Activated CD8-positive, alpha-beta T cell treated with anti-CD3 and anti-CD28 coated beads, Interleukin-2, amount 10 ng/mL, durations not matched to agents 7 days and 5 days (primary cell): ENCODE data around the gene CFAP57. TPM values are rescaled to one million over a fixed set of nuclear protein-coding genes. Genes with fewer than 3 reads are reported as not detected.
A peak's percentile ranks its signal among the peaks of the same experiment; 100 is the strongest.
"Not testable (repeated sequence)": the region's sequence is repeated elsewhere in the genome, so short reads cannot be mapped to it uniquely, and the experiment has no call there.

Source experiments
- ATAC-seq: fragments of 150-1000 bp; cut with Tn5 transposase; one replicate; pipeline ENCODE4 v1.10.0; 2021; ENCODE audit warnings: moderate library complexity
- CTCF ChIA-PET: fragments of 350-600 bp; sonication (Branson Sonifier 250); formaldehyde crosslinking; loops from one replicate; lab custom pipeline; 2021; ENCODE audit warnings: antibody characterized with exemption; lab: Charles Lee
- POLR2A ChIA-PET: fragments of 350-600 bp; sonication (Branson Sonifier 250); formaldehyde crosslinking; loops from one replicate; lab custom pipeline; 2021; ENCODE audit warnings: antibody characterized with exemption; lab: Charles Lee
- DNase-seq: peaks from one replicate; pipeline ENCODE4 v3.0.0-alpha.2; 2020
- H3K27ac Mint-ChIP-seq: one replicate; pipeline ENCODE4 v1.8.0; 2021; ENCODE audit warnings: mild to moderate bottlenecking, mixed read lengths
- H3K27me3 Mint-ChIP-seq: one replicate; pipeline ENCODE4 v1.8.0; 2021; ENCODE audit warnings: low read depth, mixed read lengths
- H3K36me3 Mint-ChIP-seq: one replicate; pipeline ENCODE4 v1.8.0; 2021; ENCODE audit warnings: low read depth, mixed read lengths
- H3K4me1 Mint-ChIP-seq: one replicate; pipeline ENCODE4 v1.8.0; 2021; ENCODE audit warnings: low read depth, mixed read lengths
- H3K4me3 Mint-ChIP-seq: one replicate; pipeline ENCODE4 v1.8.0; 2021; ENCODE audit warnings: mild to moderate bottlenecking, mixed read lengths
- H3K9me3 Mint-ChIP-seq: one replicate; pipeline ENCODE4 v1.8.0; 2022; ENCODE audit warnings: mixed read lengths; ENCODE audit not compliant: insufficient read depth
- total RNA-seq, 2 experiments: library from RNA; stranded (reverse); gene quantifications; one replicate each; pipeline ENCODE4 v1.2.3, GENCODE V29; 2021

CFAP57 gene
- not detected for total RNA-seq

DNA sequence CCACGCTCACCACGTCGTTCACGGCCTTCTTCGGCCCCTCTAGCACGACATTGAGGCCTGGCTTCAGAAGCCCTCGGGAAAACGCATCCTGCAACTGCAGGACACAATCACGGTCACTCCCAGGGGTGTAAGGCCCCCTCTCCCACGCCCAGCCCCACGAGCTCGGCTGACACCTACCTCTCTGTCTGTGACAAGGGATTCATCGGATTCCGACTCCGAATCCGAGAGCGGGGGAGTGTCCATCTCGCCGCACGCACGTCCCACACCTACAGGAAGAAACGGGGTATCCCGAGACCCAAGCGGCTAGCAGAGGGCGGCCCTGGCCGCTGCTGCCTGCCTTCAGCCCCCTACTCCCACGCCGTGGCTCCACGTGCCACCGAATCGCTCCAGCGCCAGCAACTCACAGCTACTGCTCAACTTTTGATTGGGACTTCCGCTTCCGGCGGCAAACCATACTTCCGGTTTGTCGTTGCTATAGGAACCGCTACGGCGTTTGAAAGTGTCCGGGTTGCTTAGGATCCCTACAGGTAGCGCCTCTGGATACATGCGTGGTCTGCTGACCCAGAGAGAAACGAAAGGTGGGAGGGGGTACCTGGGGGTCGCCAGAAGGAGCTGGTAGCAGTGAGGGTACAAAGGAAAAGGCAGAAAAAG lies at the start of gene CFAP57, which contains the start of gene EBNA1BP2:
TSS of gene CFAP57 (plus strand) at position 455 of the 651 bp plus-strand sequence. CDS start 424 bp downstream, outside the sequence.
TSS of gene EBNA1BP2 (minus strand) at position 415 of the 651 bp plus-strand sequence. CDS start at position 243, 172 bp downstream.
- POLR2A ChIA-PET: interaction anchor here (0.7 to 0.9 kb wide), 4 partner anchors 186 to 249 kb away, joined by 3 to 4 read pairs (median 3); no protein-coding TSS in a partner anchor
- peak within 1 kb of the TSS; percentile 88 for H3K27ac Mint-ChIP-seq
- peaks cover 41% of the 10 kb centered on the region for H3K36me3 Mint-ChIP-seq
- peak; percentile 95 for DNase-seq
- CTCF ChIA-PET: interaction anchor here (1.2 to 1.3 kb wide), 2 partner anchors 98 to 715 kb away, joined by 3 to 5 read pairs; no protein-coding TSS in a partner anchor
- peaks cover 30% of the 10 kb centered on the region for H3K4me1 Mint-ChIP-seq
- ATAC-seq: peak; percentile 92
- no peaks in the 10 kb centered on the region for H3K9me3 Mint-ChIP-seq
- H3K27me3 Mint-ChIP-seq: peaks cover 24% of the 10 kb centered on the region
- peak within 1 kb of the TSS; percentile 92 for H3K4me3 Mint-ChIP-seq

DNA sequence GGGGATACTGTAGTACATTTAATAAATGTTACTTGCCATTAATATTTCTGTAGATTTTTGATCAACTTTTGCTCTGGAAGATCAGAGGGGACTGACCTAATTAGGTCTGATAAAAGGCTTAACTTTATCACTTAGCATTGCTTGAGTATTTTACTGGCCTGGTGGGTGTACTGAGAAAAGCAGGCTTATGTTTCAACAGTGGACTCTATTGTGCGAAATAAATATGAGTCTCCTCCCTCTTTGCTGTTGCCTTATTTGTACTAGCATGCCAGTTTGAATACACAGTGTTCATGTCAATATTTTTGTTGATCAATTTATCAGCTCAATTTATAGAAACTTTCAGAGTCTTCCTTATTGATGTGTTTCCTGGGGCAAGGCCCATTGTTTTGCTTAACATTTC lies 49.1 kb upstream of the CFAP57 start:
- DNase-seq: no peak
- Mint-ChIP-seq H3K27ac (no peak overlapping the region), H3K36me3 (no peaks in the 10 kb centered on the region), H3K4me1 (no peaks in the 10 kb centered on the region), H3K9me3 (no peaks in the 10 kb centered on the region), H3K4me3 (no peak overlapping the region), H3K27me3 (peaks cover 15% of the 10 kb centered on the region)
- CTCF ChIA-PET: no interaction called here
- POLR2A ChIA-PET: no interaction called here
- no peak for ATAC-seq

DNA sequence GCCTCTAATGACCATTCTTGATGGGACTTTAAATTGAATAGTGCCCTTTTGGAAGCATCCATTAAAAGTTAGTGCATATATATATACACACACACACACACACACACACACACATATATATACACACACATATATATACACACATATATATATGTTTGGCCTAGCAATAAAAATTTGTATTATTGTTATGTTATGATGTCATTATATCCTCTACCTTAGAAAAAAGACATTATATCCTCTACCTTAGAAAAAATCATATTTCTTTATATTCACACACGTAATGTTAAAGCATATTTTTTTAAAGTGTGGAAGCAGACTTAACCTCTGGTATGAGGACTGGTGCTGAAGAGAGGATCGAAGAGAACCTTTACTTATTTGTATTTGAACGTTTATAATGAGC lies 43.3 kb upstream of the CFAP57 start:
- POLR2A ChIA-PET: no interaction called here
- Mint-ChIP-seq H3K4me1 (no peaks in the 10 kb centered on the region), H3K27me3 (peaks cover 28% of the 10 kb centered on the region), H3K4me3 (no peak overlapping the region), H3K9me3 (no peaks in the 10 kb centered on the region), H3K36me3 (no peaks in the 10 kb centered on the region), H3K27ac (no peak overlapping the region)
- CTCF ChIA-PET: no interaction called here
- DNase-seq (no peak), ATAC-seq (no peak)

DNA sequence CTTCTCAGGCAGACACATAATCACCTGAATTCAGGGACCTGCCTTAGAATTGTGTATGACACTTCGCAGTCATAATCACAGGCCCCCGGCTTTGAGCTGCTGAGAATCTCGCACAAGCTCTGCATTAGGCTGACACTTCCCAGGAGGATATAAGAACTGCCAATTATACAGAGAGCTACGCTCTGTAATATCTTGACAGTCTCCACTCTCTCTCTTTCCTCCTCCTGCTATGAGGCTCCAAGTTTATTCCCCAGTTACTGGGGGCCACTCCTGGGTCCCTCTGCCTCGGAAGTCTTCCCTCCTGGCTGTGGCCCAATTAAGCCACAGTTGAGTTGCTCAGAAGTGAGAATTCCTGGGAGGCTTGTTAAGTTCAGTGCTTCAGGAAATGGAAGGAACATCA lies 42.7 kb upstream of the CFAP57 start:
- Mint-ChIP-seq H3K9me3 (no peaks in the 10 kb centered on the region), H3K36me3 (no peaks in the 10 kb centered on the region), H3K4me3 (no peak overlapping the region), H3K27me3 (peaks cover 28% of the 10 kb centered on the region), H3K27ac (no peak overlapping the region), H3K4me1 (no peaks in the 10 kb centered on the region)
- ChIA-PET POLR2A (no interaction called here), CTCF (no interaction called here)
- no peak for DNase-seq
- ATAC-seq: no peak

DNA sequence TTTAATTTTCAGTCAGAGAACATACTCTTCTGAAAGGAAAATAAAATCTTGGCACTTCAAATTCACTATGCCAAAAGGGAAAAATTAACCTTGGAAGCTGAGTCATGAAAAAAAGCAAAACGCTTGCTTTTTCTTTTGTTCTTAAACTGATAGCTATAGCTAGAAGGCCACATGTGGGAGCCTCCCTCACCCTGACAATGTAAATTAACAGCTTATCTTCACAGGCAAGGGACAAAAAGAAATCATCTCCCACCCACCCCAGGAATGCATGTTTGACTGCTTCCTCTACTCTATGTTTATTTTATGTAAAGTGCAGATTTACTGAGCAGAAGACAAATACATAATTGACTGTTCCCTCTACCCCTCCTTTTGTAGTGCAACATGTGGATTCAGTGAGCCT lies 38.1 kb upstream of the CFAP57 start:
- DNase-seq (no peak), ATAC-seq (no peak)
- Mint-ChIP-seq H3K36me3 (no peaks in the 10 kb centered on the region), H3K27ac (no peak overlapping the region), H3K27me3 (peaks cover 22% of the 10 kb centered on the region), H3K4me3 (no peak overlapping the region), H3K4me1 (no peaks in the 10 kb centered on the region), H3K9me3 (no peaks in the 10 kb centered on the region)
- ChIA-PET POLR2A (no interaction called here), CTCF (no interaction called here)

DNA sequence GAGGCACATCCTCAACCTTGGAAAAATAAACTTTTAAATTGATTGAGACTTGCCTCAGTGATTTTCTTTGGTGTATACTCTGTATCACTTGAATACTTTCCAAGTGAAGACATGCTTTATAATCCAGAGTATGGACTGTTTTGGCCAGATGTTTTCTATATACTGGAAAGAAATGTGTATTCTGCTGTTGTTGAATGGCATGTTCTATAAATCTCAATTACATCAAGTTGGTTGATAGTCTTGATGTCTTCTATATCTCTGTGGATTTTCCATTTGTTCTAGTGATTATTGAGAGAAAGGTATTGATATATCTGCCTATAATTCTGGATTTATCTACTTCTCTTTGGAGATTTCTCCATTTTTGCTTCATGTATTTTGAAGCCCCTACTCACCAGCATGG lies 37.5 kb upstream of the CFAP57 start:
- ATAC-seq (no peak), DNase-seq (no peak)
- no peak overlapping the region for H3K4me3 Mint-ChIP-seq
- no peaks in the 10 kb centered on the region for H3K36me3 Mint-ChIP-seq
- H3K27ac Mint-ChIP-seq: no peak overlapping the region
- H3K9me3 Mint-ChIP-seq: no peaks in the 10 kb centered on the region
- ChIA-PET CTCF (no interaction called here), POLR2A (no interaction called here)
- H3K27me3 Mint-ChIP-seq: peaks cover 22% of the 10 kb centered on the region
- H3K4me1 Mint-ChIP-seq: no peaks in the 10 kb centered on the region

DNA sequence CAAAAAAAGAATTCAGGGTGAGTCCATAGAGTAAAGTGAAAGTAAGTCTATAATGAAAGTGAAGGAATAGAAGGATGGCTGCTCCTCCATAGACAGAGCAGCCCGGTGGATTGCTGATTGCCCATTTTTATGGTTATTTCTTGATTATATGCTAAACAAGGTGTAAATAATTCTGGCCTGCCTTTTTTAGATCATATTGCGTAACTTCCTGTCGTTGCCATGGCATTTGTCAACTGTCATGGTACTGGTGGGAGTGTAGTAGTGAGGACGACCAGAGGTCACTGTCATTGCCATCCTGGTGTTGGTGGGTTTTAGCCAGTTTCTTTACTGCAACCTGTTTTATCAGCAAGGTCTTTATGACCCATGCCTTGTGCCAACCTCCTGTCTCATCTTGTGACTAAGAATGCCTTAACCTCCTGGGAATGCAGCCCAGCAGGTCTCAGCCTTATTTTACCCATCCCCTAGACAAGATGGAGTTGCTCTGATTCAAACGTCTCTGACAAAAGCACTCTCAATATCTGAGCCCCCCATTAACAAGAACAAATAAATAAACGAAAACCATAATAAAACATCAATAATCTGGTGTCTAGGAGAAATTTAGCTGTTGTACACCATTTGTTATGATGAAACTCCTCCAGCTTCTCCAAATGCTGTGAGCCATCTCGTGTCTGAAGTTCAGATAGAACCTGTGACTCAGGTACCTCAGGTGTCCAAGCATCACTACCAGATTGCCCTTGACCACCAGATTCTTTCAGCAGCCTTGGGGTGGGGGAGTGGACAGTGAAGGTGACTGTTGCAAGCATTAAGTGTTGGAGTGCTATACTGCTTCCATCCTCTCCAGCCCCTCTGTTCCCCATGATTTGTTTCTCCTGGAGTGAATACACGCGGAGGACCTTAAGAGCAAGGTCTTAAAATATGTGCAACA lies 36.0 kb upstream of the CFAP57 start:
- ATAC-seq (no peak), DNase-seq (no peak)
- CTCF ChIA-PET: no interaction called here
- no peak overlapping the region for H3K4me3 Mint-ChIP-seq
- POLR2A ChIA-PET: no interaction called here
- H3K27me3 Mint-ChIP-seq: peaks cover 15% of the 10 kb centered on the region
- H3K36me3 Mint-ChIP-seq: no peaks in the 10 kb centered on the region
- H3K4me1 Mint-ChIP-seq: no peaks in the 10 kb centered on the region
- no peaks in the 10 kb centered on the region for H3K9me3 Mint-ChIP-seq
- no peak overlapping the region for H3K27ac Mint-ChIP-seq

DNA sequence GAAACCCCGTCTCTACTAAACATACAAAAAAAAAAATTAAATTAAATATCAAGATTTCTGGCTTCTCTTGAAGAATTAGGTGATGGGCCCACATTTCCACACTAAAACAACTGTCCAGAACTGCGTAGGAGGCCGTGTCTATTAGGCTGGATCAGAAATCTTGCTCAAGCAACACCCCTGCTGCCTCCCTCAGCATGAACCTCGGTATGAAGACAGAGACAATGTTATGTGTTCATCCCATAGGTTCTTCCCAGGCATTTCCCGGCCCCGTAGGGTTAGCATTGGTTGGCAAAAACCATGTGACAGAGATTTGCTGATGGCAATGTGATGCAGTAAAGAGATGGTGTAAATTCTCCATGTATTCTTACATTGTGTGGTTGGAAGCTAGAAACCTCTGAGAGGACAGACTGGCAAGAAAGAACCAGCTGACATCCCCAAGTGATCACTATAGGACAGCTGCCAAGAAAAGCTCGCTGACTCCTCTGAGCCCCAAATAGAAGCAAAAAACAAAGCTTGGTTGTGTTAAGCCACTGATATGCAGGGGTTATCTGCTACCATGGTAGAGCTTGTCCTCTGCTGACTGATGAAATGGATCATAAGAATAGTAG lies 34.6 kb upstream of the CFAP57 start:
- peaks cover 13% of the 10 kb centered on the region for H3K27me3 Mint-ChIP-seq
- DNase-seq (no peak), ATAC-seq (no peak)
- no peaks in the 10 kb centered on the region for H3K9me3 Mint-ChIP-seq
- CTCF ChIA-PET: no interaction called here
- H3K4me3 Mint-ChIP-seq: no peak overlapping the region
- no peaks in the 10 kb centered on the region for H3K36me3 Mint-ChIP-seq
- no peaks in the 10 kb centered on the region for H3K4me1 Mint-ChIP-seq
- POLR2A ChIA-PET: no interaction called here
- H3K27ac Mint-ChIP-seq: no peak overlapping the region

DNA sequence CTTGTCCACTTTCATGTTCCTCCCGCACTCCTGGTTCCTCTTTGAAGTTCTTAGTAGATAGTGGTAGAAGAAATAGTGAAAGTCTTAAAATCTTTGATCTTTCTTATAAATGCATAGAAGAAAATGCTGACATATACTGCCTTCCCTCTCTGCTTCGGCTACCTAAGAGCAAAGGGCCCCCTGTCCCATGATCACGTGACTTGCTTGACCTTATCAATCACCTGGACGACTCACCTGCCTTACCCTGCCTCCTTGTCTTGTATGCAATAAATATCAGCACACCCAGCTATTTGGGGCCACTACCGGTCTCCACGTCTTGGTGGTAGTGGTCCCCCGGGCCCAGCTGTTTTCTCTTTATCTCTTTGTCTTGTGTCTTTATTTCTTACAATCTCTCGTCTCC lies 32.8 kb upstream of the CFAP57 start:
- H3K9me3 Mint-ChIP-seq, ATAC-seq, H3K4me1 Mint-ChIP-seq, DNase-seq, H3K4me3 Mint-ChIP-seq, H3K27ac Mint-ChIP-seq, POLR2A ChIA-PET, H3K36me3 Mint-ChIP-seq: not testable (repeated sequence)
- CTCF ChIA-PET: interaction anchor here (0.7 kb wide), 1 partner anchor 66 kb away, joined by 3 read pairs; no protein-coding TSS in a partner anchor
- peaks cover 19% of the 10 kb centered on the region for H3K27me3 Mint-ChIP-seq

DNA sequence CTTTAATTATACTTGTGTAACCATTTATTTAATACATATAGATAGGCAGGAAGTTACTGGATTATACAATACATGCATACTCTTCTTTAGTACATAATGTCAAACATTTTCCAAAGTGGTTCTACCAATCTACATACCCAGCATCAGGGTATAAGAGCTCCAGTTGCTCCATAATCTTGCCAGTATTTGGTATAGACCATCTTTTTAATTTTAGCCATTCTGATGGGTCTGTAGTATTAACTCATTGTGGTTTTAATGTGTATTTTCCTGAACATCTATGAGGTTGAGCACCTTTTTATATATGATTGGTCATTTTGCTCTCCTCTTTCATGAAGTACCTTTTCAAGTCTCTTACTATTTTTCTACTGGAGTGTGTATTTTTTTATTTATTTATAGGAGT lies 32.1 kb upstream of the CFAP57 start:
- Mint-ChIP-seq H3K4me1 (no peaks in the 10 kb centered on the region), H3K4me3 (no peak overlapping the region), H3K9me3 (no peaks in the 10 kb centered on the region), H3K27ac (no peak overlapping the region), H3K36me3 (no peaks in the 10 kb centered on the region), H3K27me3 (peaks cover 22% of the 10 kb centered on the region)
- POLR2A ChIA-PET: no interaction called here
- DNase-seq (no peak), ATAC-seq (no peak)
- CTCF ChIA-PET: no interaction called here

DNA sequence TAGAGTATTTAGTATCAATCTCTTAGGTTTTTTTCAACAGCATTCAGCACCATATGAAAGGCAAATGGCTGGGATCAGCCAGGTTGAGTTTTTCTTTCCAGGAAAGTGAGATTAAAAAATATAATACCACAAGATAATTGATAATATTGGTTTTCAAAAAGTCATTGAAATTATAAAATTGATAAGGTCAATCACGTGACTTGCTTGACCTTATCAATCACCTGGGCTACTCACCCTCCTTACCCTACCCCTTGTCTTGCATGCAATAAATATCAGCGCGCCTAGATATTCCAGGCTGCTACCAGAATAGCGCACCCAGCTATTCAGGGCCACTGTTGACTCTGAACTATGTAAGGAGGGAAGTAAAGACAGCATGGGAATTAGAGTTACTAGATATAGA lies 31.5 kb upstream of the CFAP57 start:
- Mint-ChIP-seq H3K27ac (no peak overlapping the region), H3K9me3 (no peaks in the 10 kb centered on the region), H3K4me1 (no peaks in the 10 kb centered on the region), H3K4me3 (no peak overlapping the region), H3K27me3 (peaks cover 27% of the 10 kb centered on the region), H3K36me3 (no peaks in the 10 kb centered on the region)
- ATAC-seq: no peak
- CTCF ChIA-PET: no interaction called here
- DNase-seq: no peak
- POLR2A ChIA-PET: no interaction called here
